HG03280 (cell line): ENCODE data around the gene CGNL1.

ENCODE experiments used
- ATAC-seq: cut with Tn5 transposase; IDR thresholded peaks from one replicate; pipeline ENCODE4 v1.9.1; 2021; ENCODE audit warnings: mild to moderate bottlenecking, moderate library complexity; ENCODE audit not compliant: unreplicated experiment

Gene CGNL1

DNA sequence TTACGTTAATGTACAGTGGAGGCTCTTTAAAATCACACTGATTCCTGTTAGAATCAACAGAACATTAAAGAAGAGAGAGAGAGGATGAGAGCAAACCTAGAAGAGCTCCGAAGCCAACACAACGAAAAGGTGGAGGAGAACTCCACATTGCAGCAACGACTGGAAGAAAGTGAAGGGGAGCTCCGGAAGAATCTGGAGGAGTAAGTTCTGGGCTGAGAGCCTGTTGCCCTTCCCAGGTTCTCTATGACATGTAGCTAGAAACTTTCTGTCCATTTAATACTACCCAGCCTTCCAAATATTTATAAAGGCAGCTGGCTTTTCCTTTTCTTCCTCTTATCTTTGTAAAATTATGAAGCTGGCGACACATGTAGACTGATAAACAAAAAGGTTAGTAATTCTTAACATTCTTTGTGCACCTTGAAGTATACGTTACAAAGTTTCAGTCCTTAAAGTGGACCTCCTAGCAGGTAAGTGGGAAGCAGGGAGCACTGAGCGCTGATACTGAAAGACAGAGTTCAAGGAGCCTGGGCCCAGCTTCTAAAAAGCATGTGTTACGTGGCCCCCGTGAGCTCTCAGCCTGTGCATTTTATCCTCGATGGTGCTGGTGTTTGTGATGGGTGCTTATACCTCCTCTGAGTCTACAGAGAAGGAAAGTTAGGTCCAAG is 75.9 kb downstream of the CGNL1 start:
- ATAC-seq = no peak

DNA sequence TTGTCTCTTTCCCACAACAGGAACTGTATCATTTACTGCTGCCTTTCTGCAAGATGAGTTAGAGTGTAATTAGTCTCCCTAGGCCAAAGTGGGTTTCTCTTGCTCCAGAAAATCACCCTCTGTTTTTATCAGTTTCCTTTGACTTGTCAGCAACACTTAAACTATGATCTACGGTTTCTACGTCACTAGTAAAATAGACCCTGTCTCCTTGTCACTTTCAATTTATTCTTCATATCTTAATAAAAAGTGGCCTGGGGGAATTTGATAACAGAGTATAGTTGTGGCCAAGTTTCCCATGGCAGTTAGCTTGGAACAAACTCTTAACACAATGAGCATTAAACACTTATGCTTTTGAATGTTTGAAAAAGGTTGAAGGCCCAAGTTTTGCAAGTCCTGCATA is 79.6 kb downstream of the CGNL1 start:
- no peak for ATAC-seq

DNA sequence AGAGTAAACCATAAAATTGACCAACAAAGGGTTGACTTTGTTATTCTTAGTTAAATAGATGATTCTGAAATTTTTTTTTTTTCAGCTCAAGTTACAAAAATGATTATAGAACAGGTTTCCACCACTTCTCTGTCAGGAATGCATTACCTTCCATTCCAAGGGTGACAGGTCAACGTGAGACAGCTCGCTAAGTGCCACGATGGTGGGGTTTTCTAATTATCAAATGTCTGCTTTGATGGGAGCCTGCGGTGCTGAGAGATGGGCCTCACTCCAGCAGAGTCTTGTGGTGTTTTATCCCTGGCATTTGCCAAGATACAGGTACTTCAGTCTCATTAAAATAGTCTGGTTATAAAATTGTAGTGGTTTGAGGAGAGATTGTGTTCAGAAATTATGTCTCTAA is 80.3 kb downstream of the CGNL1 start:
- no peak for ATAC-seq

DNA sequence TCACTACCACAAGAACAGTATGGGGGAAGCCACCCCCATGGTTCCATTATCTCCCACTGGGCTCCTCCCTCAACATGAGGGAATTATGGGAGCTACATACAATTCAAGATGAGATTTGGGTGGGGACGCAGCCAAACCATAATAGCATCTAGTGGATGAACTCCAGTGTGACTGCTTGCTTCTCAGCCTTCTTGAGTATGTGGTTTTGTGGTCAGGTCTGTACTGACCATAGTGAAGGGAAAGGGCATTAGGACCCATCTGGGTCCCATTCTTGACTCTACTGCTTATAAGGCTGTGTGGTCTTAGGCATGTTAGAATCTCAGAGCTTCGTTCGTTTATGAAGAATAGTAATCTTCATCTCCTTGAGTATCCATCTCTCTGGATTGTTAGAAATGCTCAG is 81.4 kb downstream of the CGNL1 start:
- no peak for ATAC-seq

DNA sequence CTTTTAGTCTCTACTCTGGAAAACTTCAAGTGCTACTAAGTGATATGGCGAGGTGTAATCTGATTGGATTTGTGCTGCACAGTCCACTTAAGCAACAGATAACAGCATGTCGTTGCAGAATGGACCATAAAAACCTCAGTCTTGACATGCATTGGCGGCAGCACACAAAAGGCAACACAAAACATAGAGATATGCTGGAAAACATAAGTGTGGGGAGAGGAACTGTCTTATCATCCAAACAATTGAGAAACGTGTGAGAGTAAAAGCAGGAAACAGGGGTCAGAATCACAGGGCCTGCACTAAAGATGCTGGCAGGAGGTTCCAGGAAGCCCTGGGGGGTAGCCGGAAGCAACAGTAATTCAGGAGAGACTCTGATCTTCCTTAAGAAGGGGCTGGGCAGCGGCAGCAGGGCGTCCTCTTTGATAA is 82.1 kb downstream of the CGNL1 start:
- ATAC-seq = no peak

DNA sequence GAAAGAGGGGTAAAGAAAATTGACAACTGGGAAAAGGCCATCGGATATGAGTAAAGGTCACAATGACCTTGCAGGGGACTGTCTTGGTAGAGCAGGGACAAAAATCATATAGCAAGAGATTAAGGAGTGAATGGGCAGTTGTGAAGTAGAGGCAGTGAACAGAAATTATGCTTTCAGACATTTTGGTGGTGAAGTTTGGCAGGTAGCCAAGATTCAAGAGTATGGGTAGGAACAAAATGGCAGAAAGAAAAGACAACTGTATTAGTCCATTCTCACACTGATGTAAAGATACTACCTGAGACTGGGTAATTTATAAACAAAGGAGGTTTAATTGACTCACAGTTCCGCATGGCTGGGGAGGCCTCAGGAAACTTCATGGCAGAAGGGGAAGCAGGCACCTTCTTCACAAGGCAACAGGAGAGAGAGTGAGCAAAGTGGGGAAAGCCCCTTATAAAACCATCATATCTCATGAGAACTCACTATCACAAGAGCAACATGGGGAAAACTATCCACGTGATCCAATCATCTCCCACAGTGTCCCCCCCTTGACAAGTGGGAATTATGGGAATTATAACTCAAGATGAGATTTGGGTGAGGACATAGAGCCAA is 84.0 kb downstream of the CGNL1 start:
- ATAC-seq = no peak

DNA sequence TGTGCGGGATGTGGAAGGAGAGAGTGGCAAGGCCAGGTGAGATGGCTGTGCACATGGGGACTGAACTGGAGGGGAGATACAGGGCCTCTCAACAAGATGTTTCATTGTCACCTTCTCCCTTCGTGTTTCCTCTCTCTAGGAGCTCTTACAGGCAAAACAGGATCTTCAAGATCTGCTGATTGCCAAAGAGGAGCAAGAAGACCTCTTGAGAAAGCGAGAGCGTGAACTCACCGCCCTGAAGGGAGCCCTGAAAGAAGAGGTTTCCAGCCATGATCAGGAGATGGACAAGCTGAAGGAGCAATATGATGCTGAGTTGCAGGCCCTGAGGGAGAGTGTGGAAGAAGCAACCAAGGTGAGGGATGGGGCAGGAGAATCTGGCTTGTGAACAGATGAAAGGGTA is 85.2 kb downstream of the CGNL1 start:
- no peak for ATAC-seq

DNA sequence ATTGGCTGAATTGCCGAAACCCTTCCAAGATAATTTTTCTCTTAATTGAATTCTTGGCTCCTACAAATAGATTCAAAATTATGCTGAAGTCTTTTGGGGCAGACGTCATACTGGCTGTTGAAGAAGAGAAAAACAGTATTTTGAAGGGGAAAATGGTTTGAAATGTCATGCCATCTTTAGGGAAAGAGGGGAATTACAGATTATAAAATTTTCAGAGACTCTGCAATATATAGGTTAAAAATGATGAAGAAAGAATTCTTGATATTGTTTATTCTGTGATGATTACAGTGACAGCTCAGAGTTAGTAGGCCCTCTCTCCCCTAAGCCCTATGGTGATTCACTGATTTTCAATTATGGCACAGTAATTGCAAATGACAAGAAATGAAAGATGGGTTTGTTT is 86.1 kb downstream of the CGNL1 start:
- ATAC-seq = no peak

DNA sequence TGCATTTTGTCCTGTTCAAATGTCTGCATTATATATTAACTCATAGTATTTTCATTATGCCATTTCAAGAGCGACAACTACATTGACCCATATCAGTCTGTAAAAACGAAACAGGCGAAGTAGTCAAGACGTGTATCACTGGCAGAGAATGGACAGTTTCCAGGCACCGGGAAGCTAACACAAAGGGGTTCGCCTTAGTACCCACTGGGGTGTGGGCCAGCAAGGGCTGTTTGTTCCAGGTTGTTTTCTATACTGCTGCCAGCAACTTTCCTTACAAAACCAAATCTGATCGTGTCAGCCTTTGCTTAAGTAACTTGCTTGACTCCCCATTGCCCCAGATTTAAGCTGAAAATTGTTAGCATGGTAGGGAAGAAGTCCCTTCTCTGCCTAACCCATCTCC is 87.1 kb downstream of the CGNL1 start:
- ATAC-seq = no peak

DNA sequence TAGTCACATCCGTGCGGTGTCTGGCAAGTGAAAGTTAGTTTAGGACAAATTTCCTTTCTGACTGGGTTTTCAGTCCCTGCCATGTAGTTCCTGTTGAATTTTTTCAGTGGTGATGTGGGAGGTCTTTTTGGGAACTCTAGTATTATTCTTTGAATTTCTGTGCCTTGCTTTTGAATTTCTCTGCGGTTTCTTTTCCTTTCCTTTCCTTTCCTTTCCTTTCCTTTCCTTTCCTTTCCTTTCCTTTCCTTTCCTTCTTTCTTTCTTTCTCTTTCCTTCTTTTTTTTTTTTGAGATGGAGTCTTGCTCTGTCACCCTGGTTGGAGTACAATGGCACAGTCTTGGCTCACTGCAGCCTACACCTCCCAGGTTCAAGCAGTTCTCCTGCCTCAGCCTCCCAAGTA is 88.2 kb downstream of the CGNL1 start:
- ATAC-seq = no peak

DNA sequence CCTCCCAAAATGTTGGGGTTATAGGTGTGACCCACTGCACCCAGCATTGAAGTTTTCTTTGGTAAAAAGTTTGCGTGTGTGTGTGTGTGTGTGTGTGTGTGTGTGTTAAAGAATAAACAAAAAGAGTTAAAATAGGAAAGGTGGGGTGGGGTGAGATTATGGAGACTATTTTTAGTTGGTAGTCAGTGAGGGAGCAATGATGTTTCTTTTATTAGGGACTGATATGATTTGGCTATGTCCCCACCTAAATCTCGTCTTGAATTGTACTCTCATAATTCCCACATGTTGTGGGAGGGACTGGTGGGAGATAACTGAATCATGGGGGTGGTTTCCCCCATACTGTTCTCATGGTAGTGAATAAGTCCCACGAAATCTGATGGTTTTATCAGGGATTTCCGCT is 92.2 kb downstream of the CGNL1 start:
- no peak for ATAC-seq

DNA sequence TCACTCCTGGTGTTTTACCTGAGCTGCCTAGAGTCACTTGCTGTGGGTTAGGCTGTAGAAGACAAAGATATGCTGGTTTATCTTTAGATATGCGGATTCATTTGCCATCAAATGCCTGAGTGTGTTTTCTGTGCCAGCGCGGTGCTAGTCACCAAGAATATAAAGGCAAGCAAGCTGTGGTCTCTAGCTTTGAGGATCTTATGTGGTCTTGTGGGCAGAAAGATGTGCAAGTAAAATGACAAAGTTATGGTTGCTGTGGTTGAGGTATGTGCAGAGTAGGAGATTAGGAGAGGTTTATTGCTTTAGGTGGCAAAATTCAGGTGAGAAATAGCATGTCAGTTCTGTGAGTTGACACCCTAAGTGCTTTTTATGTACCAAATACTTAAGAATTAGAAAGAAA is 94.2 kb downstream of the CGNL1 start:
- ATAC-seq = no peak

DNA sequence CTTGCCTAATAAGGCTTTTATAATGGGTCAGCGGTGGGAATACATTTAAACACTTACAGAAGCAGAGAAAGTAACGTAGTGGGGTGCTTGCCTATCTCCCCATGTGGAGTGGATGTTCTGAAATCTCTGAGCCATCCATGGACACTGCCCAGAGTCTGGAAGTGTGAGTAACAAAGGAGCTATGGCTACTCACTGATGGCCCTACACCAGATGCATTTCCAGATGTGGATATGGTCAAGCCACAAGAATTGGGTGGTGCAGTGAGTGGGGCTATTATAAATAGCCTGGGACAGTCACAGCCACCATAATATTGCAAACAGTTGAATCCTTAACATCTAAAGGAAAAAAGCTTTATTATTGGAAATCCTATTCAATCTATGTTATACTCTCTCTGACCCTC is 96.6 kb downstream of the CGNL1 start:
- ATAC-seq = no peak

DNA sequence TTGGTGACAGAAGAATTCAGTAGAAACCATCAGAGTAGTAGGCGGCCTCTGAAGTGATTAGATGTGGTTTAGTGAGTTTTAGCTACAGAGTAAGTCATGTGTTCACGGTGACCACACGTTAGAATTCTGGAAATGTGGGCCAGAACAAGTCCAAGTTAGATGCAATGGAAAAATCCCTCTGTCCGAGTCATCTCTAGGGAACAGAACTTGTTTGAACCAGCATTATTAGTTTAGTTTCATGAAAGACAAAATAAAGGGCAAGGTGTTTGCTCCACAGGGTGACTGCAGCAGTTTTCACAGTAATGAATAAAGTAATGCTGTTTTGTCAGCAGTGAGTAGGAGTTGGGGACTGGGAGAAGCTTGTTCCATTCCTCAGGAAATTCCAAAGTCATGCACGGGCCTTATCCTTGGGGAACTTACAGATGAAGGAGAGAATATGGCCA is 100.2 kb downstream of the CGNL1 start:
- ATAC-seq = no peak

DNA sequence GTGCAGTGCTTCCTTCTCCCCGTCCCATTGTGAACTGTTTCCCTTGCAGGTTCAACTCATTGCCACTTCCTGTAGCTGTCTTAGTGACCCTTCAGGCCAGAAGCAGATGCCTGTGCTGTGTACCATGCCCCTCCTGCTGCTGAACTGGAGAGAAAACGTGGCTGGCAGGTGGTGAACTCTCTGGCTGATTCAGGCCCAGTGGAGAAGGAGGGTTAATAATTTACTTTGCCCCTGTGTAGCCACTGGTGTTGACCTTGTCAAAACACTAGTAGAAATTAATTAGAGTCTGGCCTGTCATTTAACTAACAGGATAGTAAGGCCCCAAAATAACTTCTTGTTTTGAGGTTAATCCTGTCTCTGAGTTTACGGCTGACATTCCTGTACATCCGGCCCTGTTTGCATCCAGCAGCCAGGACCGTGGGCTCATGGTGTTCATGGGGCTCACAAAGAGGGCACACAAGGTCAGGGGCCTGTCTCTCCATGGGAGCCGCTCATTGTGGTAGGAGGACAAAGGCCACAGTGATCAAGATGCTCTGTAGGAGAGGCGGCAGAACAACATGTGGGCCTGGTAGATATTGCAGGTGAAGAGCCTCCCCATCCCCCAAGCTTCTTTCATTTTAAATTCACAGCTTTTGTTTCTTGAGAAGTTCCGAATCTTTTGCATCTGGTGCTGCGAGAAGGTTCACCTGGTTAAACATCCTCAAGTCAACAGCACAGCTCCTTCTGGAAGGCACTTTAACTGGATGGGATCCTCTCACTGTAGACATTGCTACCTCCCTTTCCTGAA is 101.6 kb downstream of the CGNL1 start:
- no peak for ATAC-seq

DNA sequence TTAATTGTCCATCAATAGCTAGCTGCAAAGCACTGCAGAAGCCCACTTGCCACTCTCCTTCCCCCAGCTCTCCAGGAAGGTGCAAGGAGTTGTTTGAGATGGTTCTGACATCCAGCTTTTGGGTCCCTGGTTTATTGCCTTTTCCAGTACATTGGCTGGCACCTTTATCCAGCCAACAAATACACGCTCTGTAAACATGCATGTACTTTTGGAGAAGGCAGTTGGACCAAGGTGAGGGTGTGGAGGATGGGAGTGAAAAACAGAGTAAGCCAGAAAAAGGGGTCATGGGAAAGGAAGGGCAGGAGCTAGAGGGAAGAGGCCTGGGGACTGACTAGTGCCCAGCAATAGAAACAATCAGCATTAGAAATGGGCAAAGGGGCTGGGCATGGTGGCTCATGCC is 102.7 kb downstream of the CGNL1 start:
- ATAC-seq = no peak

DNA sequence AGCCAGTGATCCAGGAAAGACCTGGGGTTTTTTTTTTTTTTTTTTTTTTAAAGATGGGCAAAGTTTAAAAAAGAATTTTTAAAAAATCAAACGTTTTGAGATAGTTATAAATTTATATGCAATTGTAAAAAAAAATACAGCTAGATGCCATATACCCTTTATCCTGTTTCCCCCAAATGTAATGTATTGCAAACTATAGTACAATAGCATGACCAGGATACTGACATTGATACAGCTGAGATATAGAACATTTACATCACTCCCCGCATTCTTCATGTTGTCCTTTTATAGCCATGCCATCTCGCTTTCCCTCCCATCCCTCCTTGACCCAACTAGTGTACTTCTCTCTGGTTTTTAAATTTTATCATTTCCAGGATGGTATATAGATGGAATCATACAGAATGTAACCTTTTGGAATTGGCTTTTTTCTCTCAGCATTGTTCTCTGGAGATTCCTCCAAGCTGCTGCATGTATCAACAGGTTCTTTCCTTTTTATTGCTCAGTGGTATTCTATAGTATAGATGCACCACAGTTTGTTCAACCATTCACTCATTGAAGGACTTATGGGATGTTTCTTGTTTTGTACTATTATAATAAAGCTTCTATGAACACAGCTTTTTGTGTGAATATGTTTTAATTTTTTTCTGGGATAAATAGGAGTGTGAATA is 104.9 kb downstream of the CGNL1 start:
- ATAC-seq = no peak

DNA sequence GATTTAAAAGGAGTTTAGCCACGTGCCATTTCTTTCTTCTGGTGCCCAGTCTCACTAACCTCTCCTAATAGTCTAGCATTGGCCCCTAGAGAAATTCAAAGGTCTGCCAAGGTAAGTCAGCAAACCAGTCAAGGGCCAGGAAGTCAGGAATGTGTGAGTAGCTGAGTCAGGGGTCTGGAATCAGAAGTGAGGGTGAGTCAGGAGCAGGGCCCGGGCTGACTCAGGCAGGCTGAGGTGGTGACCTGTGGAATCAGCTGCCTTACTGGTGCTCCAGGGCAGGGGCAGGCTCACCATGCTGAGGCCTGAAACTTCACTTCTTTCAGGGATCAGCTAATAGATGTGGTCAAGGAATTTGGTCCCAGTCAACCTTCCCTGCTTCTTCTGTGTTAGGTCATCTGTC is 109.6 kb downstream of the CGNL1 start:
- ATAC-seq = no peak

DNA sequence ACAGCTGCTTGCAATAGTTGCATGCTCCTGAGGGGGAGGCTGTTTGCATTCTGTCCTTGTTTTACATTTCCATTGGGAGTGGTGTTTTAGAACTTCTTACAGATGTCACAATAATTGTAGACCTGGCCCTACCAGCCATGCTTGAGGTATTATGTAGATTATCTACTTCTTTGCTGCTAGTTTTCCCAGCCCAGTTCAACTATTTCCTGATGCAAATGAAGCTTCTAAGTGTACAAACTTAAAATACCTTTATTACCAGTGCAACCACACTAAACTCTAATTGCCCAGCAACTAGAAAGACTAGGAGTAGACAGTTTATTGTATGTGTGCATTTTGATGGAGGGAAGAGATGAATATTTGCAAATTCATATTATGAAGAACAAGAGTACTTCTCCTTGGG is 110.5 kb downstream of the CGNL1 start:
- ATAC-seq = no peak

DNA sequence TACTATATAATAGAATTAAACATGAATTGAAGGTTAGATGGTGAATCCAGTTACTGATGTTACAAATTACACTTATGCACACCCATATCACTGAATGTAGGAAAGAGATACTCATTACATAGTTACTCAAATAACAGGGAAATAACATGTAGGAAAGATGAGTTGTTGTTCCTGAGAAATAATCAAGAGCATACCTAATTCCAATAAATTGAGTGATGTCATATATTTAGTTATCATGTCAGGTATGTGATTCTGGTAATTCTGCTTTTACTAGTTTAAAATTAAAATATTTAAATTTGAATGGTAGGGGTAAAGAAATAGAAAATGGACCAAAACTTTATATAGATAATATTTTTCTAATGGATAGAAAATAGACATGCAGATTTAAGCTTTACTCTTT is 112.8 kb downstream of the CGNL1 start:
- no peak for ATAC-seq

DNA sequence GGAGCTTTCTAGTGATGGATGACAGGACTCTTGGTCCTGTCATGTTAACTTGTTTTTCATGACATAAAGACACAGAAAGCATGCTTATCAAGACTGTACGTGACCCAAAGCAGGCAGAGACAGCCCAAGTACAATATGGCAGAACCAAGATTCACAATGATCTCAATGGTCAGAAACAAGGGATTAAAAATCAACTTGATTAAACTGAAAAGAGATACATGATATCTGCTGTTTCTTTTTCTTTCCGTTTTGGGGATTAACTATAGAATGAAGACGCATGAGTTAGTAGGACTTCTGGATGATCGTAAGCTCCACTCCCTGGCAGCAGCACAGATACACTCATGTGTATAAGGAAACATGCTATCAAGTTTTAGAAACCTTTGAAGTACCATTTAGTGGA is 117.0 kb downstream of the CGNL1 start:
- no peak for ATAC-seq

DNA sequence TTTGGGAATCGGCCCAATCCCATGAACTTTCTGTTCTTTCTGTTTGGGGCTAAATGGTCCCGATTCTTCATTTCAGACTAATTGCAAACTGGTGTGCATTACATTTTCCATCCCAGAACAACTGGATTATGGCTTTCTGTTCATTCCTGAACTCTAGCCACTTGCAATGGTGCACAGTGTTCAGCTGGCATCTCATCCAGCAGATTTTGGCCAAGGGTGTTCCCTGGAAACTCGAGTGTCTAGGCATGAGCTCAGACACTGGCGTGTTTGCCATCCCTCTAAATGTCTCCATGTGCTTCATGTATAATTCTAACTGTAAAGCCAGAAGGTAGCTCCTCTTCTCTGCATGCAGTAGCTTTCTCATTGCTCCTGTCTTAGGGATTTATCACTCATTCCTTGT is 118.3 kb downstream of the CGNL1 start:
- no peak for ATAC-seq
